Caco-2 (cell line): ENCODE data around the gene DDX59. TPM values are rescaled to one million over a fixed set of nuclear protein-coding genes. Genes with fewer than 3 reads are reported as not detected.

Source experiments
- BruUV-seq: library from RNA; stranded (reverse); fragments of 400-500 nt; replicated peaks from 2 replicates; lab custom pipeline; 2021; lab: Mats Ljungman, UMichigan
- CTCF ChIA-PET: fragments of 300-600 bp; sonication (Branson Sonifier 250); formaldehyde crosslinking; loops from one replicate; lab custom pipeline; 2022; ENCODE audit warnings: antibody characterized with exemption; lab: Charles Lee
- POLR2A ChIA-PET: fragments of 300-600 bp; sonication (Branson Sonifier 250); formaldehyde crosslinking; loops from one replicate; lab custom pipeline; 2022; ENCODE audit warnings: antibody characterized with exemption; lab: Charles Lee
- DNase-seq, 2 experiments: peaks; one replicate each; pipeline versions ENCODE4 v3.0.0 to v3.0.0-alpha.2; 2020 to 2022
- H3K27me3 ChIP-seq: replicated peaks from 2 replicates; pipeline ENCODE4 v1.6.0; 2011; ENCODE audit warnings: low read length; ENCODE audit not compliant: control insufficient read depth, insufficient read depth
- H3K36me3 ChIP-seq: 2 replicates; pipeline ENCODE4 v1.5.1; 2011; ENCODE audit warnings: low read length; ENCODE audit not compliant: control insufficient read depth, insufficient read depth
- H3K4me1 ChIP-seq: fragments of 250-450 bp; sonication (Bioruptor Pico); 2 replicates; pipeline ENCODE4 v1.5.1; 2020; ENCODE audit warnings: mild to moderate bottlenecking
- H3K4me3 ChIP-seq: 2 replicates; pipeline ENCODE4 v1.5.1; 2011; ENCODE audit warnings: low read depth, mild to moderate bottlenecking, control low read depth, low read length
- H3K9me3 ChIP-seq: fragments of 250-450 bp; sonication (Bioruptor Pico); 2 replicates; pipeline ENCODE4 v1.5.1; 2020; ENCODE audit warnings: mild to moderate bottlenecking, moderate library complexity
- H3K27ac Mint-ChIP-seq: one replicate; pipeline ENCODE4 v1.8.0; 2022; ENCODE audit warnings: mixed read lengths; ENCODE audit not compliant: unreplicated experiment
- H3K27me3 Mint-ChIP-seq: one replicate; pipeline ENCODE4 v1.8.0; 2022; ENCODE audit warnings: mixed read lengths; ENCODE audit not compliant: insufficient read depth, unreplicated experiment
- H3K36me3 Mint-ChIP-seq: one replicate; pipeline ENCODE4 v1.8.0; 2022; ENCODE audit warnings: mild to moderate bottlenecking, mixed read lengths; ENCODE audit not compliant: insufficient read depth, unreplicated experiment
- H3K4me1 Mint-ChIP-seq: one replicate; pipeline ENCODE4 v1.8.0; 2022; ENCODE audit warnings: low read depth, mixed read lengths; ENCODE audit not compliant: unreplicated experiment
- H3K4me3 Mint-ChIP-seq: one replicate; pipeline ENCODE4 v1.8.0; 2022; ENCODE audit warnings: mild to moderate bottlenecking, moderate library complexity, mixed read lengths; ENCODE audit not compliant: unreplicated experiment
- H3K9me3 Mint-ChIP-seq: one replicate; pipeline ENCODE4 v1.8.0; 2022; ENCODE audit warnings: mixed read lengths; ENCODE audit not compliant: unreplicated experiment
- CTCF ChIP-seq, 2 experiments: fragments of 200-600 bp in 1 of 2; IDR thresholded peaks; 1 replicate in 1 of 2; 2 replicates in 1 of 2; pipeline versions ENCODE4 v1.5.1 to v1.8.0; 2011 to 2022; ENCODE audit warnings: antibody characterized with exemption in 1 of 2, control low read depth in 1 of 2, inconsistent platforms in 1 of 2, low read depth in 1 of 2, low read length in 1 of 2, mild to moderate bottlenecking in 1 of 2, moderate library complexity in 1 of 2; ENCODE audit not compliant: insufficient read depth in 1 of 2, severe bottlenecking in 1 of 2, unreplicated experiment in 1 of 2
- intact Hi-C: fragments of 100-400 bp; cut with micrococcal nuclease; formaldehyde crosslinking; loops from one replicate; pipeline ENCODE4 v1.10.0; 2022; ENCODE audit not compliant: unreplicated experiment
- total RNA-seq: library from RNA; stranded (reverse); gene quantifications from 2 replicates; pipeline ENCODE4 v1.2.3, GENCODE V29; 2022

DDX59 gene
- total RNA-seq, 1 experiment from 2014 or later: 13.5 TPM

- H3K27ac Mint-ChIP-seq: peak overlapping the region; percentile 17
- no peaks in the 10 kb centered on the region for H3K9me3 Mint-ChIP-seq
- no peaks in the 10 kb centered on the region for H3K36me3 ChIP-seq
- no peak overlapping the region for H3K4me3 ChIP-seq
- peak; percentile 57 to 60 for DNase-seq
- BruUV-seq: no TSS peak
- ChIA-PET CTCF (no interaction called here), POLR2A (no interaction called here)
- H3K4me1 Mint-ChIP-seq: no peaks in the 10 kb centered on the region
- H3K27me3 ChIP-seq: no peaks in the 10 kb centered on the region
- peaks cover 11% of the 10 kb centered on the region; the same call in 1 of the 2 replicates for H3K4me1 ChIP-seq
- no peaks in the 10 kb centered on the region for H3K9me3 ChIP-seq
- intact Hi-C loops: no loop called here
- no peaks in the 10 kb centered on the region for H3K36me3 Mint-ChIP-seq
- H3K4me3 Mint-ChIP-seq: peak overlapping the region; percentile 14
- TF ChIP-seq CTCF (IDR thresholded peaks at IDR 0.05; ENCODE audit: insufficient read depth in 1 of 2, low read depth in 1 of 2, low read length in 1 of 2, severe bottlenecking in 1 of 2, unreplicated experiment in 1 of 2): no peak
- H3K27me3 Mint-ChIP-seq: no peaks in the 10 kb centered on the region
These were observed 39.7 kb downstream of the DDX59 start for GRCh38 chr1:200629876-200630514.

GRCh38 chr1:200628223-200628881, 41.4 kb downstream of the DDX59 start:
- no peak overlapping the region for H3K4me3 Mint-ChIP-seq
- TF ChIP-seq CTCF (IDR thresholded peaks at IDR 0.05; ENCODE audit: insufficient read depth in 1 of 2, low read depth in 1 of 2, low read length in 1 of 2, severe bottlenecking in 1 of 2, unreplicated experiment in 1 of 2): no peak
- intact Hi-C loops: no loop called here

GRCh38 chr1:200627575-200628222, 42.0 kb downstream of the DDX59 start:
- H3K27ac Mint-ChIP-seq: no peak overlapping the region
- POLR2A ChIA-PET: no interaction called here
- no peaks in the 10 kb centered on the region for H3K9me3 Mint-ChIP-seq
- Histone ChIP-seq H3K9me3 (no peaks in the 10 kb centered on the region), H3K27me3 (no peaks in the 10 kb centered on the region), H3K4me3 (no peak overlapping the region), H3K36me3 (no peaks in the 10 kb centered on the region), H3K4me1 (peaks cover 11% of the 10 kb centered on the region; the same call in 1 of the 2 replicates)
- no peak overlapping the region for H3K4me3 Mint-ChIP-seq
- no TSS peak for BruUV-seq
- H3K27me3 Mint-ChIP-seq: no peaks in the 10 kb centered on the region
- no peak for TF ChIP-seq CTCF (IDR thresholded peaks at IDR 0.05; ENCODE audit: insufficient read depth in 1 of 2, low read depth in 1 of 2, low read length in 1 of 2, severe bottlenecking in 1 of 2, unreplicated experiment in 1 of 2)
- no peaks in the 10 kb centered on the region for H3K36me3 Mint-ChIP-seq
- CTCF ChIA-PET: no interaction called here
- intact Hi-C loops: no loop called here
- DNase-seq: no peak
- H3K4me1 Mint-ChIP-seq: no peaks in the 10 kb centered on the region

More at GRCh38 chr1:200628223-200628881, 41.4 kb downstream of the DDX59 start:
- H3K36me3 ChIP-seq: no peaks in the 10 kb centered on the region
- Mint-ChIP-seq H3K9me3 (no peaks in the 10 kb centered on the region), H3K4me1 (no peaks in the 10 kb centered on the region), H3K27ac (no peak overlapping the region), H3K36me3 (no peaks in the 10 kb centered on the region), H3K27me3 (no peaks in the 10 kb centered on the region)
- POLR2A ChIA-PET: no interaction called here
- H3K27me3 ChIP-seq: no peaks in the 10 kb centered on the region
- DNase-seq: no peak
- no TSS peak for BruUV-seq
- H3K9me3 ChIP-seq: no peaks in the 10 kb centered on the region
- H3K4me3 ChIP-seq: no peak overlapping the region
- CTCF ChIA-PET: no interaction called here
- H3K4me1 ChIP-seq: peaks cover 11% of the 10 kb centered on the region; the same call in 1 of the 2 replicates
